Panc1 (cell line): ENCODE measurements around the gene HBS1L. TPM values are rescaled to one million over a fixed set of nuclear protein-coding genes. Genes with fewer than 3 reads are reported as not detected.

ENCODE experiments used
- ATAC-seq: fragments of 200-7000 bp; cut with Tn5 transposase; 2 replicates; pipeline ENCODE4 v1.9.1; 2020; ENCODE audit warnings: mild to moderate bottlenecking, moderate library complexity
- BruUV-seq: library from RNA; stranded (reverse); fragments of 400-500 nt; replicated peaks from 2 replicates; lab custom pipeline; 2021; lab: Mats Ljungman, UMichigan
- CTCF ChIA-PET: fragments of 300-600 bp; sonication (Branson Sonifier 250); formaldehyde crosslinking; loops from one replicate; lab custom pipeline; 2022; ENCODE audit warnings: antibody characterized with exemption; lab: Charles Lee
- POLR2A ChIA-PET: fragments of 300-600 bp; sonication (Branson Sonifier 250); formaldehyde crosslinking; loops from one replicate; lab custom pipeline; 2022; ENCODE audit warnings: antibody characterized with exemption; lab: Charles Lee
- DNase-seq: peaks from one replicate; pipeline ENCODE4 v3.0.0-alpha.2; 2010; ENCODE audit warnings: low read depth, low spot score
- H3K27ac ChIP-seq: 2 replicates; pipeline ENCODE4 v1.5.1; 2011; ENCODE audit warnings: mild to moderate bottlenecking, low read length, inconsistent platforms
- H3K27me3 ChIP-seq: fragments of 200-500 bp; sonication (Bioruptor generic); 2 replicates; pipeline ENCODE4 v1.6.0; 2014; ENCODE audit warnings: low read length, inconsistent platforms; ENCODE audit not compliant: control insufficient read depth, insufficient read depth
- H3K36me3 ChIP-seq: fragments of 200-500 bp; sonication (Bioruptor generic); 2 replicates; pipeline ENCODE4 v1.5.1; 2014; ENCODE audit warnings: inconsistent platforms, mild to moderate bottlenecking, low read length, moderate library complexity; ENCODE audit not compliant: control insufficient read depth, insufficient read depth
- H3K4me1 ChIP-seq: 2 replicates; pipeline ENCODE4 v1.5.1; 2011; ENCODE audit warnings: inconsistent platforms, mild to moderate bottlenecking, low read length, moderate library complexity; ENCODE audit not compliant: control insufficient read depth, insufficient read depth
- H3K4me3 ChIP-seq, 2 experiments: 2 replicates each; pipeline ENCODE4 v1.5.1; 2011 to 2012; ENCODE audit warnings: low read depth in 2 of 2, low read length in 2 of 2, mild to moderate bottlenecking in 2 of 2, inconsistent platforms in 1 of 2, moderate library complexity in 1 of 2
- H3K9me3 ChIP-seq: fragments of 200-500 bp; sonication (Bioruptor generic); 2 replicates; pipeline ENCODE4 v1.5.1; 2014; ENCODE audit warnings: low read depth, mild to moderate bottlenecking, inconsistent platforms, low read length, moderate library complexity; ENCODE audit not compliant: control insufficient read depth, insufficient read depth
- POLR2AphosphoS5 ChIP-seq: IDR thresholded peaks from 2 replicates; pipeline ENCODE4 v1.6.1; 2012; ENCODE audit warnings: mild to moderate bottlenecking, low read depth, low read length, moderate library complexity
- SIN3A ChIP-seq: IDR thresholded peaks from 2 replicates; pipeline ENCODE4 v1.6.1; 2012; ENCODE audit warnings: low read depth, mild to moderate bottlenecking, low read length, moderate library complexity, borderline replicate concordance; ENCODE audit not compliant: insufficient read depth
- TCF7L2 ChIP-seq: IDR thresholded peaks from 2 replicates; pipeline ENCODE4 v1.6.1; 2011; ENCODE audit warnings: mild to moderate bottlenecking, low read depth, low read length, inconsistent platforms
- in situ Hi-C: cut with HindIII; loops from 2 replicates; pipeline ENCODE4 v1.10.0; 2016; ENCODE audit warnings: low sequenced_read_pairs, low pct_unique_long_range_greater_than_20kb
- intact Hi-C: fragments of 100-400 bp; cut with micrococcal nuclease; formaldehyde crosslinking; loops from one replicate; pipeline ENCODE4 v1.10.0; 2022; ENCODE audit not compliant: unreplicated experiment
- total RNA-seq: library from RNA; stranded (reverse); gene quantifications from one replicate; pipeline ENCODE4 v1.2.1, GENCODE V29; 2021; ENCODE audit not compliant: unreplicated experiment
- TF ChIP-seq, protein P1 (sequence below): fragments of 450-650 bp; IDR thresholded peaks from 2 replicates; pipeline ENCODE4 v1.5.1; 2017; ENCODE audit warnings: mild to moderate bottlenecking
- TF ChIP-seq, protein P2 (sequence below), 2 experiments: IDR thresholded peaks; 2 replicates each; pipeline ENCODE4 v1.6.1; 2011 to 2012; ENCODE audit warnings: low read depth in 2 of 2, control low read depth in 1 of 2, low read length in 1 of 2, mild to moderate bottlenecking in 1 of 2, moderate library complexity in 1 of 2; ENCODE audit not compliant: insufficient read depth in 1 of 2

HBS1L gene
- total RNA-seq, 1 experiment from 2014 or later, result 79.2 TPM

DNA sequence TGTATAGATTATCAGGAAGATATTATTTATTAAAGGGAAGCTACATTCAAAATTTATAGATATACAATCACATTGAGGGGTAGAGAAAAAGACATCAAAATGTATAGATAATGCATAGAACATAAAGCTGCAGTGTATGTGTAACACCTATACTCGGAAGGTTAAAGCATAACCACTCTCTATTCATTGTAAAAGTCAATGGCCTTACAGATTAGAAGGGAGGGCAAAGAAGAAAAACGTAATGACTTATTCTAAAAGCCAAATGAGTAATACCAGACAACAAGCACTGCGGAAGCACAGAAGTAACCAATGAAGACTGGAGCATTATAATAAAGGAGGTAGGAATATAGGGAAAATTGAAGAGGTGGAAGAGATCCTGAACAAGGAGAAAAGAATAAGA lies 11.3 kb downstream of the HBS1L start:
- CTCF ChIA-PET, result no interaction called here
- no peaks in the 10 kb centered on the region for H3K9me3 ChIP-seq
- POLR2A ChIA-PET, result no interaction called here
- ATAC-seq (no peak), DNase-seq (no peak)
- no TSS peak for BruUV-seq
- in situ Hi-C loops (no loop called here), intact Hi-C loops (no loop called here)
- H3K27ac ChIP-seq, result no peak overlapping the region
- H3K4me3 ChIP-seq, result no peak overlapping the region
- no peaks in the 10 kb centered on the region for H3K27me3 ChIP-seq
- H3K36me3 ChIP-seq, result peaks cover 20% of the 10 kb centered on the region; the same call in 1 of the 2 replicates
- no peaks in the 10 kb centered on the region for H3K4me1 ChIP-seq
- TF ChIP-seq, protein P1, sequence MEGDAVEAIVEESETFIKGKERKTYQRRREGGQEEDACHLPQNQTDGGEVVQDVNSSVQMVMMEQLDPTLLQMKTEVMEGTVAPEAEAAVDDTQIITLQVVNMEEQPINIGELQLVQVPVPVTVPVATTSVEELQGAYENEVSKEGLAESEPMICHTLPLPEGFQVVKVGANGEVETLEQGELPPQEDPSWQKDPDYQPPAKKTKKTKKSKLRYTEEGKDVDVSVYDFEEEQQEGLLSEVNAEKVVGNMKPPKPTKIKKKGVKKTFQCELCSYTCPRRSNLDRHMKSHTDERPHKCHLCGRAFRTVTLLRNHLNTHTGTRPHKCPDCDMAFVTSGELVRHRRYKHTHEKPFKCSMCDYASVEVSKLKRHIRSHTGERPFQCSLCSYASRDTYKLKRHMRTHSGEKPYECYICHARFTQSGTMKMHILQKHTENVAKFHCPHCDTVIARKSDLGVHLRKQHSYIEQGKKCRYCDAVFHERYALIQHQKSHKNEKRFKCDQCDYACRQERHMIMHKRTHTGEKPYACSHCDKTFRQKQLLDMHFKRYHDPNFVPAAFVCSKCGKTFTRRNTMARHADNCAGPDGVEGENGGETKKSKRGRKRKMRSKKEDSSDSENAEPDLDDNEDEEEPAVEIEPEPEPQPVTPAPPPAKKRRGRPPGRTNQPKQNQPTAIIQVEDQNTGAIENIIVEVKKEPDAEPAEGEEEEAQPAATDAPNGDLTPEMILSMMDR, result no peak

DNA sequence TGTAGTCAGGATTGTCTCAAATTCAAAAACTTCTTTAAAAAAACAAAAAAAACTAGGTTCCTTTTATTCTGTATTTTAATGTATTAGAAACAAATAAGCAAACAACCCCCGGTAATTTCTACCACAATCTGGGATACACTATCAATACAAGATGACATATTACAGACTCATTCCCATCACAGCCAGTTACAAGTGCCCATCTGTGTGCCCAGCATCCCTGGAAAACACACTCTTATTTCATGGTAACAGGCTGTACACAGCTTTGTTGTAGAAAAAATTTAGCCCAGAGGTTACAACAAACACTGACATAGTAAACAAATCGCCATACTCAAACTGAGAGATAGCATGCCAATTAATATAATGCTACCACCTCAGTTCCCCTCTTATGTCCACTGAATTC lies 16.3 kb downstream of the HBS1L start:
- no TSS peak for BruUV-seq

More for the DNA sequence above, 16.3 kb downstream of the HBS1L start:
- H3K27ac ChIP-seq, result no peak overlapping the region
- TF ChIP-seq, protein P1, result no peak
- TF ChIP-seq POLR2AphosphoS5 (no peak), TCF7L2 (no peak), SIN3A (no peak)
- TF ChIP-seq, protein P2, sequence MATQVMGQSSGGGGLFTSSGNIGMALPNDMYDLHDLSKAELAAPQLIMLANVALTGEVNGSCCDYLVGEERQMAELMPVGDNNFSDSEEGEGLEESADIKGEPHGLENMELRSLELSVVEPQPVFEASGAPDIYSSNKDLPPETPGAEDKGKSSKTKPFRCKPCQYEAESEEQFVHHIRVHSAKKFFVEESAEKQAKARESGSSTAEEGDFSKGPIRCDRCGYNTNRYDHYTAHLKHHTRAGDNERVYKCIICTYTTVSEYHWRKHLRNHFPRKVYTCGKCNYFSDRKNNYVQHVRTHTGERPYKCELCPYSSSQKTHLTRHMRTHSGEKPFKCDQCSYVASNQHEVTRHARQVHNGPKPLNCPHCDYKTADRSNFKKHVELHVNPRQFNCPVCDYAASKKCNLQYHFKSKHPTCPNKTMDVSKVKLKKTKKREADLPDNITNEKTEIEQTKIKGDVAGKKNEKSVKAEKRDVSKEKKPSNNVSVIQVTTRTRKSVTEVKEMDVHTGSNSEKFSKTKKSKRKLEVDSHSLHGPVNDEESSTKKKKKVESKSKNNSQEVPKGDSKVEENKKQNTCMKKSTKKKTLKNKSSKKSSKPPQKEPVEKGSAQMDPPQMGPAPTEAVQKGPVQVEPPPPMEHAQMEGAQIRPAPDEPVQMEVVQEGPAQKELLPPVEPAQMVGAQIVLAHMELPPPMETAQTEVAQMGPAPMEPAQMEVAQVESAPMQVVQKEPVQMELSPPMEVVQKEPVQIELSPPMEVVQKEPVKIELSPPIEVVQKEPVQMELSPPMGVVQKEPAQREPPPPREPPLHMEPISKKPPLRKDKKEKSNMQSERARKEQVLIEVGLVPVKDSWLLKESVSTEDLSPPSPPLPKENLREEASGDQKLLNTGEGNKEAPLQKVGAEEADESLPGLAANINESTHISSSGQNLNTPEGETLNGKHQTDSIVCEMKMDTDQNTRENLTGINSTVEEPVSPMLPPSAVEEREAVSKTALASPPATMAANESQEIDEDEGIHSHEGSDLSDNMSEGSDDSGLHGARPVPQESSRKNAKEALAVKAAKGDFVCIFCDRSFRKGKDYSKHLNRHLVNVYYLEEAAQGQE (IDR thresholded peaks at IDR 0.05; ENCODE audit: insufficient read depth in 1 of 2, low read depth in 2 of 2, low read length in 1 of 2), result no peak
- ATAC-seq (no peak), DNase-seq (no peak)
- POLR2A ChIA-PET, result interaction anchor here (1.3 kb wide), 1 partner anchor 17 kb away, joined by 3 read pairs; the partner anchor contains the start of gene HBS1L
- CTCF ChIA-PET, result no interaction called here
- no peaks in the 10 kb centered on the region for H3K27me3 ChIP-seq
- no peaks in the 10 kb centered on the region for H3K9me3 ChIP-seq
- H3K4me1 ChIP-seq, result no peaks in the 10 kb centered on the region
- no peak overlapping the region for H3K4me3 ChIP-seq
- peaks cover 31% of the 10 kb centered on the region for H3K36me3 ChIP-seq
- in situ Hi-C loops, result no loop called here
- intact Hi-C loops, result no loop called here
